SK-N-SH (cell line): Measurements from ENCODE around the gene CENPX. TPM values are rescaled to one million over a fixed set of nuclear protein-coding genes. Genes with fewer than 3 reads are reported as not detected.

ENCODE experiments used
- CTCF ChIA-PET: fragments of 300-600, 350-600 bp; formaldehyde crosslinking; extraction: SDS; loops from one replicate; lab custom pipeline; 2021; lab: Yijun Ruan, JAX
- POLR2A ChIA-PET: fragments of 350-600 bp; sonication (Branson Sonifier 250); formaldehyde crosslinking; extraction: SDS; loops from one replicate; lab custom pipeline; 2020; ENCODE audit warnings: antibody characterized with exemption, inconsistent platforms; lab: Yijun Ruan, JAX
- DNase-seq: peaks from one replicate; pipeline ENCODE4 v3.0.0; 2012
- H2AFZ ChIP-seq: fragments of 200-600 bp; sonication (generic); 2 replicates; pipeline ENCODE4 v1.8.1; 2016; ENCODE audit warnings: antibody characterized with exemption, mild to moderate bottlenecking, low read depth
- H3F3A ChIP-seq: fragments of 200-600 bp; sonication (generic); replicated peaks from 2 replicates; pipeline ENCODE3; 2016; ENCODE audit warnings: antibody characterized with exemption, mild to moderate bottlenecking; ENCODE audit not compliant: insufficient read depth
- H3K27ac ChIP-seq, 2 experiments: fragments of 200-500 bp in 1 of 2; fragments of 200-600 bp in 1 of 2; sonication (Bioruptor generic) in 1 of 2; sonication (generic), shearing (Covaris generic) in 1 of 2; 2 replicates each; pipeline versions ENCODE4 v1.5.1 to v1.6.1; 2014 to 2016; ENCODE audit warnings: low read depth in 2 of 2, inconsistent platforms in 1 of 2, low read length in 1 of 2, mild to moderate bottlenecking in 1 of 2, mixed read lengths in 1 of 2
- H3K27me3 ChIP-seq: fragments of 200-600 bp; sonication (generic), shearing (Covaris generic); 2 replicates; pipeline ENCODE4 v1.6.1; 2016; ENCODE audit warnings: mixed run types; ENCODE audit not compliant: insufficient read depth
- H3K36me3 ChIP-seq, 2 experiments: fragments of 200-500 bp in 1 of 2; fragments of 200-600 bp in 1 of 2; sonication (Bioruptor generic) in 1 of 2; sonication (generic) in 1 of 2; replicated peaks in 1 of 2; 2 replicates each; pipeline versions ENCODE3 to v1.5.1; 2014 to 2016; ENCODE audit warnings: low read length in 1 of 2, mild to moderate bottlenecking in 1 of 2; ENCODE audit not compliant: insufficient read depth in 2 of 2, control insufficient read depth in 1 of 2
- H3K4me1 ChIP-seq, 2 experiments: fragments of 200-500 bp in 1 of 2; fragments of 200-600 bp in 1 of 2; sonication (Bioruptor generic) in 1 of 2; sonication (generic), shearing (Covaris generic) in 1 of 2; 2 replicates each; pipeline versions ENCODE4 v1.5.1 to v1.6.1; 2014 to 2016; ENCODE audit warnings: low read depth in 1 of 2, low read length in 1 of 2, mixed run types in 1 of 2; ENCODE audit not compliant: insufficient read depth in 2 of 2, control insufficient read depth in 1 of 2
- H3K4me2 ChIP-seq: fragments of 200-600 bp; sonication (generic), shearing (Covaris generic); 2 replicates; pipeline ENCODE4 v1.6.1; 2017; ENCODE audit warnings: mixed run types
- H3K4me3 ChIP-seq, 2 experiments: fragments of 200-500 bp in 1 of 2; fragments of 200-600 bp in 1 of 2; sonication (Bioruptor generic) in 1 of 2; sonication (generic), shearing (Covaris generic) in 1 of 2; 2 replicates each; pipeline versions ENCODE4 v1.5.1 to v1.8.1; 2014 to 2016; ENCODE audit warnings: low read depth in 2 of 2, inconsistent platforms in 1 of 2, low read length in 1 of 2, mild to moderate bottlenecking in 1 of 2, mixed read lengths in 1 of 2, moderate library complexity in 1 of 2
- H3K79me2 ChIP-seq: fragments of 200-600 bp; sonication (generic); 2 replicates; pipeline ENCODE4 v1.8.1; 2017; ENCODE audit warnings: mild to moderate bottlenecking; ENCODE audit not compliant: insufficient read depth
- H3K9ac ChIP-seq: fragments of 200-600 bp; sonication (generic); 2 replicates; pipeline ENCODE4 v1.6.1; 2017; ENCODE audit warnings: mixed run types
- H3K9me2 ChIP-seq: fragments of 200-600 bp; sonication (generic); 2 replicates; pipeline ENCODE4 v1.6.1; 2017; ENCODE audit warnings: mixed run types
- H3K9me3 ChIP-seq: fragments of 200-600 bp; sonication (generic); 2 replicates; pipeline ENCODE4 v1.6.1; 2017; ENCODE audit warnings: mixed run types, mild to moderate bottlenecking, moderate library complexity
- H4K20me1 ChIP-seq: fragments of 200-600 bp; sonication (generic); 2 replicates; pipeline ENCODE4 v1.6.1; 2017; ENCODE audit warnings: mild to moderate bottlenecking, mixed run types; ENCODE audit not compliant: insufficient read depth
- CHD2 ChIP-seq: fragments of 150-350 bp; IDR thresholded peaks from 2 replicates; pipeline ENCODE4 v1.6.1; 2018; ENCODE audit warnings: low read length; ENCODE audit not compliant: partially characterized antibody
- EP300 ChIP-seq, 2 experiments: IDR thresholded peaks; 2 replicates each; pipeline versions ENCODE4 v1.4.0 to v1.6.1; 2012; ENCODE audit warnings: borderline replicate concordance in 1 of 2, low read depth in 1 of 2, low read length in 1 of 2
- FOXM1 ChIP-seq: IDR thresholded peaks from 2 replicates; pipeline ENCODE4 v1.4.0; 2012; ENCODE audit warnings: low read depth, mild to moderate bottlenecking
- IRF3 ChIP-seq: fragments of 150-350 bp; IDR thresholded peaks from 2 replicates; pipeline ENCODE4 v1.6.1; 2016; ENCODE audit warnings: mild to moderate bottlenecking, low read depth, low read length
- JUND ChIP-seq: IDR thresholded peaks from 2 replicates; pipeline ENCODE4 v1.4.0; 2012
- MEF2A ChIP-seq: IDR thresholded peaks from 2 replicates; pipeline ENCODE4 v1.4.0; 2012; ENCODE audit warnings: low read depth, borderline replicate concordance
- POLR2AphosphoS5 ChIP-seq: IDR thresholded peaks from 2 replicates; pipeline ENCODE4 v1.6.1; 2012; ENCODE audit warnings: low read depth, low read length
- RAD21 ChIP-seq: IDR thresholded peaks from 2 replicates; pipeline ENCODE4 v1.6.1; 2012; ENCODE audit warnings: mild to moderate bottlenecking, low read length
- RCOR1 ChIP-seq: fragments of 150-350 bp; IDR thresholded peaks from 2 replicates; pipeline ENCODE4 v1.6.1; 2017; ENCODE audit warnings: antibody characterized with exemption, low read length
- TCF12 ChIP-seq: IDR thresholded peaks from 2 replicates; pipeline ENCODE4 v1.4.0; 2012
- ZBTB33 ChIP-seq: IDR thresholded peaks from 2 replicates; pipeline ENCODE4 v1.4.0; 2012; ENCODE audit warnings: low read depth, borderline replicate concordance
- WGBS: methylation state at CpG from one replicate; pipeline ENCODE4 v1.1.6; 2017; ENCODE audit warnings: low lambda C conversion rate; 5-methylcytosine and 5-hydroxymethylcytosine counted together
- polyA plus RNA-seq, 3 experiments: library from polyadenylated mRNA; depleted of rRNA; stranded (reverse); fragments of >200 nt; gene quantifications; 2 replicates each; pipeline ENCODE4 v1.2.3, GENCODE V29; 2012
- TF ChIP-seq, protein P1 (sequence below): IDR thresholded peaks from 2 replicates; pipeline ENCODE4; 2012
- TF ChIP-seq, protein P2 (sequence below): fragments of 200-600 bp; sonication (generic); IDR thresholded peaks from 2 replicates; pipeline ENCODE4 v1.6.1; 2017; ENCODE audit warnings: antibody characterized with exemption, mild to moderate bottlenecking, moderate library complexity

Gene CENPX
- polyA plus RNA-seq, 1 of the 3 experiments (the other 2 are of a cell fraction) = 255 TPM

- Histone ChIP-seq H3K79me2 (peaks cover 49% of the 10 kb centered on the region), H3K9me3 (no peaks in the 10 kb centered on the region), H2AFZ (peak overlapping the region; percentile 32; the same call in 1 of the 2 replicates), H3F3A (peaks cover 2% of the 10 kb centered on the region), H3K9ac (peak overlapping the region; percentile 71), H3K36me3 (peaks cover 31 to 64% of the 10 kb centered on the region in 2 experiments), H3K9me2 (no peaks in the 10 kb centered on the region), H3K27ac (peak overlapping the region in 1 of 2 experiments; percentile 74; a peak in 1 of 4 replicates), H3K4me3 (peak overlapping the region; percentile 81 to 100), H4K20me1 (peaks cover 14% of the 10 kb centered on the region; the same call in 1 of the 2 replicates), H3K27me3 (no peaks in the 10 kb centered on the region), H3K4me2 (peak overlapping the region; percentile 92), H3K4me1 (peaks cover 0 to 25% of the 10 kb centered on the region in 2 experiments; a peak in 2 of 4 replicates)
- WGBS = 45% methylated on average over 31 of the region's 79 CpGs
- POLR2A ChIA-PET = interaction anchor here (1.0 kb wide), 1 partner anchor 9 kb away, joined by 3 read pairs; no protein-coding TSS in a partner anchor
- DNase-seq = peak; percentile 90
- TF ChIP-seq JUND = no peak
- no peak for TF ChIP-seq POLR2AphosphoS5
- TF ChIP-seq ZBTB33 = no peak
- TF ChIP-seq FOXM1 = no peak
- TF ChIP-seq TCF12 = no peak
- TF ChIP-seq, protein P1, sequence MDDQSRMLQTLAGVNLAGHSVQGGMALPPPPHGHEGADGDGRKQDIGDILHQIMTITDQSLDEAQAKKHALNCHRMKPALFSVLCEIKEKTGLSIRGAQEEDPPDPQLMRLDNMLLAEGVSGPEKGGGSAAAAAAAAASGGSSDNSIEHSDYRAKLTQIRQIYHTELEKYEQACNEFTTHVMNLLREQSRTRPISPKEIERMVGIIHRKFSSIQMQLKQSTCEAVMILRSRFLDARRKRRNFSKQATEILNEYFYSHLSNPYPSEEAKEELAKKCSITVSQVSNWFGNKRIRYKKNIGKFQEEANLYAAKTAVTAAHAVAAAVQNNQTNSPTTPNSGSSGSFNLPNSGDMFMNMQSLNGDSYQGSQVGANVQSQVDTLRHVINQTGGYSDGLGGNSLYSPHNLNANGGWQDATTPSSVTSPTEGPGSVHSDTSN = no peak
- TF ChIP-seq RCOR1 = no peak
- TF ChIP-seq MEF2A = no peak
- CTCF ChIA-PET = interaction anchor here (0.6 to 5.1 kb wide), 8 partner anchors 11 to 91 kb away, joined by 3 to 45 read pairs (median 11); partner anchors contain the start of genes DCXR, DUS1L and RAC3
Measured at GRCh38 chr17:82050761-82051641, 28.3 kb upstream of the CENPX start.

DNA sequence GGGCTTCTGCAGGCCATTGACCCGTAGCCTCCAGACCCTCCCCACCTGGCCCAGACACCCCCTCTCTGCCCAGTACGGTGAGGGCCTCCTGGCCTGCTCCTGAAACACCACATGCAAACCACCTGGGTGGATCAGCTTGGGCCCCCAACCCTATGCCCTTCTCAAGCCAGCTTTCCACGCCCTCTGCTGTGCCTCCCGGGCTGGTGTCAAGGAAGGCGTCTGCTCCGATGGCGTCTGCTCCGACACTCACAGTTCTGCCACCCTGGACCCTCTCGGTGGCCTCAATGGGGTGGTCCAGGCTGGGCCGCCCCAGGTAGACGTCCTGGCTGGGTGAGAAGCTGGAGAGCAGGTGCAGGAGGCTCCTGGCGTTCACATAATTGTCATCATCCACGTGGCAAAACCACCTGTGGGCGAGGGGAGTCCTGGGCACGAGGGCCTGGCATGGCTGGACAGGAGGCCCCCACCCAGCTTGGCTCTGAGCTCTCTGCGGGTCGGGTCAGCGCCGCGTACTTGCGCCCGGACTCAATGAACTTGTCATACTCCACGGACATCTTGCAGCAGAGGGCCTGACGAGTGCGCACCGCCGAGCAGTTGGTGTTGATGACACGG, 27.6 kb upstream of the CENPX start:
- Histone ChIP-seq H3K27ac (no peak overlapping the region; a peak in 1 of 4 replicates), H3K4me2 (peak overlapping the region; percentile 92), H3K4me3 (peak overlapping the region; percentile 81 to 100), H3K4me1 (peaks cover 0 to 25% of the 10 kb centered on the region in 2 experiments; a peak in 2 of 4 replicates), H4K20me1 (peaks cover 14% of the 10 kb centered on the region; the same call in 1 of the 2 replicates), H3F3A (peaks cover 5% of the 10 kb centered on the region), H3K79me2 (peaks cover 48% of the 10 kb centered on the region), H3K27me3 (no peaks in the 10 kb centered on the region), H3K9ac (peak overlapping the region; percentile 71; the same call in 1 of the 2 replicates), H3K36me3 (peaks cover 29 to 57% of the 10 kb centered on the region in 2 experiments), H2AFZ (no peak overlapping the region), H3K9me2 (no peaks in the 10 kb centered on the region), H3K9me3 (no peaks in the 10 kb centered on the region)
- no peak for DNase-seq
- WGBS = 90% methylated on average over 28 of the region's 28 CpGs
- ChIA-PET POLR2A (interaction anchor here (0.6 kb wide), 1 partner anchor 91 kb away, joined by 3 read pairs; no protein-coding TSS in a partner anchor), CTCF (interaction anchor here (0.9 to 5.1 kb wide), 7 partner anchors 10 to 91 kb away, joined by 3 to 45 read pairs (median 18); partner anchors contain the start of genes DCXR and RAC3)
- TF ChIP-seq, protein P1 = no peak
- TF ChIP-seq RAD21 = no peak
- TF ChIP-seq, protein P2, sequence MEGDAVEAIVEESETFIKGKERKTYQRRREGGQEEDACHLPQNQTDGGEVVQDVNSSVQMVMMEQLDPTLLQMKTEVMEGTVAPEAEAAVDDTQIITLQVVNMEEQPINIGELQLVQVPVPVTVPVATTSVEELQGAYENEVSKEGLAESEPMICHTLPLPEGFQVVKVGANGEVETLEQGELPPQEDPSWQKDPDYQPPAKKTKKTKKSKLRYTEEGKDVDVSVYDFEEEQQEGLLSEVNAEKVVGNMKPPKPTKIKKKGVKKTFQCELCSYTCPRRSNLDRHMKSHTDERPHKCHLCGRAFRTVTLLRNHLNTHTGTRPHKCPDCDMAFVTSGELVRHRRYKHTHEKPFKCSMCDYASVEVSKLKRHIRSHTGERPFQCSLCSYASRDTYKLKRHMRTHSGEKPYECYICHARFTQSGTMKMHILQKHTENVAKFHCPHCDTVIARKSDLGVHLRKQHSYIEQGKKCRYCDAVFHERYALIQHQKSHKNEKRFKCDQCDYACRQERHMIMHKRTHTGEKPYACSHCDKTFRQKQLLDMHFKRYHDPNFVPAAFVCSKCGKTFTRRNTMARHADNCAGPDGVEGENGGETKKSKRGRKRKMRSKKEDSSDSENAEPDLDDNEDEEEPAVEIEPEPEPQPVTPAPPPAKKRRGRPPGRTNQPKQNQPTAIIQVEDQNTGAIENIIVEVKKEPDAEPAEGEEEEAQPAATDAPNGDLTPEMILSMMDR = no peak
- TF ChIP-seq ZBTB33 = no peak
- no peak for TF ChIP-seq IRF3
- TF ChIP-seq CHD2 = no peak
- TF ChIP-seq TCF12 = no peak
- TF ChIP-seq EP300 (IDR thresholded peaks at IDR 0.05; ENCODE audit: borderline replicate concordance in 1 of 2, low read depth in 1 of 2, low read length in 1 of 2) = no peak
